Neural crest cell (in vitro differentiated cells): Measurements from ENCODE around the gene INO80. TPM values are rescaled to one million over a fixed set of nuclear protein-coding genes. Genes with fewer than 3 reads are reported as not detected.

Experiments
- DNase-seq: peaks from one replicate; pipeline ENCODE4 v3.0.0; 2021; ENCODE audit warnings: low read depth, mixed read lengths, low spot score
- H3K27ac Mint-ChIP-seq: one replicate; pipeline ENCODE4 v1.8.0; 2021; ENCODE audit warnings: mild to moderate bottlenecking, mixed read lengths; ENCODE audit not compliant: unreplicated experiment
- H3K27me3 Mint-ChIP-seq: 2 replicates; pipeline ENCODE4 v1.8.0; 2021; ENCODE audit warnings: low read depth, mild to moderate bottlenecking, mixed read lengths
- H3K36me3 Mint-ChIP-seq: 2 replicates; pipeline ENCODE4 v1.8.0; 2021; ENCODE audit warnings: low read depth, mild to moderate bottlenecking, mixed read lengths
- H3K4me1 Mint-ChIP-seq: 2 replicates; pipeline ENCODE4 v1.8.0; 2021; ENCODE audit warnings: mixed read lengths
- H3K4me3 Mint-ChIP-seq: one replicate; pipeline ENCODE4 v1.8.0; 2021; ENCODE audit warnings: mild to moderate bottlenecking, mixed read lengths
- H3K9me3 Mint-ChIP-seq: 2 replicates; pipeline ENCODE4 v1.8.0; 2021; ENCODE audit warnings: mixed read lengths
- CTCF ChIP-seq: fragments of 200-600 bp; sonication (generic); conservative IDR thresholded peaks from 2 replicates; pipeline ENCODE4 v1.5.0; 2021; ENCODE audit warnings: antibody characterized with exemption, mild to moderate bottlenecking
- total RNA-seq: library from RNA; stranded (reverse); gene quantifications from 2 replicates; pipeline ENCODE4 v1.2.1, GENCODE V29; 2021

The INO80 gene
- total RNA-seq, 1 donor from 2014 or later, result 18.5 TPM

DNA sequence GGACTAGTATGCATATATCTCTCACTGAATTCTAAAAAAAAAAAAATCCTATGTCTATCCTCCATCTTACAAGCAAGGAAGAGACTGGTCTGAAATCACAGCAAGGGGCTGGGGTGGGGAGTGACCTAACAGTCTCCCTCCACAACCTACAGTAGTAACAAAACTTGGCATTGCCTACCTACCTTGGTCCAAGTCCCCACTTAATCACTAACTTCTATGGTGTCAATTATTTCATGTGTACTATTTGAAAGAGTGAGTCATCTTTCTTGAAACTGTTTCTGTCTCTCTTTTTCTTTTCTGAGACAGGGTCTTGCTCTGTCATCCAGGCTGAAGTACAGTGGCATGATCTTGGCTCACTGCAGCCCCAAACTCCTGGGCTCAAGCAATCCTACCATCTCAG lies 126.0 kb downstream of the INO80 start:
- Mint-ChIP-seq H3K27me3 (no peaks in the 10 kb centered on the region), H3K36me3 (peaks cover 9% of the 10 kb centered on the region), H3K9me3 (no peaks in the 10 kb centered on the region), H3K27ac (no peak overlapping the region), H3K4me3 (no peak overlapping the region), H3K4me1 (no peaks in the 10 kb centered on the region)
- no peak for DNase-seq
- no peak for TF ChIP-seq CTCF

GRCh38 chr15:40988156-40988555 lies 127.9 kb downstream of the INO80 start:
- no peak for TF ChIP-seq CTCF
- no peak for DNase-seq
- H3K4me3 Mint-ChIP-seq, result no peak overlapping the region
- peaks cover 9% of the 10 kb centered on the region for H3K36me3 Mint-ChIP-seq
- H3K4me1 Mint-ChIP-seq, result no peaks in the 10 kb centered on the region
- no peak overlapping the region for H3K27ac Mint-ChIP-seq
- no peaks in the 10 kb centered on the region for H3K27me3 Mint-ChIP-seq
- H3K9me3 Mint-ChIP-seq, result no peaks in the 10 kb centered on the region

- H3K4me3 Mint-ChIP-seq, result no peak overlapping the region
- no peaks in the 10 kb centered on the region for H3K9me3 Mint-ChIP-seq
- peaks cover 9% of the 10 kb centered on the region for H3K36me3 Mint-ChIP-seq
- DNase-seq, result no peak
- no peaks in the 10 kb centered on the region for H3K4me1 Mint-ChIP-seq
- no peak overlapping the region for H3K27ac Mint-ChIP-seq
- no peak for TF ChIP-seq CTCF
- no peaks in the 10 kb centered on the region for H3K27me3 Mint-ChIP-seq
Measured at GRCh38 chr15:40986820-40987219, 129.3 kb downstream of the INO80 start.

GRCh38 chr15:40985541-40986330 lies 130.3 kb downstream of the INO80 start:
- no peaks in the 10 kb centered on the region for H3K9me3 Mint-ChIP-seq
- peaks cover 9% of the 10 kb centered on the region for H3K36me3 Mint-ChIP-seq
- H3K4me1 Mint-ChIP-seq, result no peaks in the 10 kb centered on the region
- no peak for DNase-seq
- no peak overlapping the region for H3K27ac Mint-ChIP-seq
- no peak for TF ChIP-seq CTCF
- H3K27me3 Mint-ChIP-seq, result no peaks in the 10 kb centered on the region
- H3K4me3 Mint-ChIP-seq, result no peak overlapping the region

- Mint-ChIP-seq H3K27ac (peak overlapping the region; percentile 83), H3K36me3 (peaks cover 9% of the 10 kb centered on the region), H3K4me3 (no peak overlapping the region), H3K27me3 (no peaks in the 10 kb centered on the region), H3K9me3 (no peaks in the 10 kb centered on the region), H3K4me1 (no peaks in the 10 kb centered on the region)
- no peak for TF ChIP-seq CTCF
- DNase-seq, result no peak
Measured at GRCh38 chr15:40984964-40985363, 131.1 kb downstream of the INO80 start.
